Uterus (tissue), 4 donors: ENCODE results near the gene ANO8. TPM values are rescaled to one million over a fixed set of nuclear protein-coding genes. Genes with fewer than 3 reads are reported as not detected.
A peak's percentile ranks its signal among the peaks of the same experiment; 100 is the strongest.

ENCODE experiments used
- DNase-seq, 2 donors: peaks; one replicate each; pipeline ENCODE4 v3.0.0-alpha.2; 2019 to 2020
- H3K27ac ChIP-seq, 2 donors: fragments of 200-600 bp; sonication (generic); 1 replicate in 1 of 2; 2 replicates in 1 of 2; pipeline ENCODE4 v1.5.1; 2016 to 2018
- H3K27me3 ChIP-seq, 2 donors: fragments of 200-600 bp; sonication (generic); one replicate each; pipeline ENCODE4 v1.5.1; 2018 to 2019; ENCODE audit warnings: control low read depth in 1 of 2
- H3K36me3 ChIP-seq, 2 donors: fragments of 200-600 bp; sonication (generic); one replicate each; pipeline ENCODE4 v1.5.1; 2019; ENCODE audit warnings: control low read depth in 1 of 2
- H3K4me1 ChIP-seq, 2 donors: fragments of 200-600 bp; sonication (generic); one replicate each; pipeline ENCODE4 v1.5.1; 2018 to 2019; ENCODE audit warnings: control low read depth in 1 of 2
- H3K4me3 ChIP-seq, 2 donors: fragments of 200-600 bp; sonication (generic); 1 replicate in 1 of 2; 2 replicates in 1 of 2; pipeline ENCODE4 v1.5.1; 2018 to 2019; ENCODE audit warnings: mild to moderate bottlenecking in 1 of 2
- H3K9me3 ChIP-seq, 2 donors: fragments of 200-600 bp; sonication (generic); one replicate each; pipeline ENCODE4 v1.5.1; 2019; ENCODE audit warnings: control low read depth in 1 of 2
- POLR2A ChIP-seq, 2 donors: fragments of 450-650 bp; IDR thresholded peaks; one replicate each; pipeline ENCODE4 v1.6.1; 2016; ENCODE audit warnings: antibody characterized with exemption in 2 of 2, mild to moderate bottlenecking in 1 of 2, moderate library complexity in 1 of 2
- intact Hi-C: fragments of 100-400 bp; cut with DNase I; formaldehyde crosslinking; loops from one replicate; pipeline ENCODE4 v1.15.1; 2023; ENCODE audit warnings: low total_unique reads
- total RNA-seq, 4 donors: library from RNA; depleted of rRNA in 3 of 4; stranded (reverse); fragments of >200 nt in 3 of 4; gene quantifications; one replicate each; pipeline versions ENCODE4 v1.1.0 to v1.2.4, GENCODE V29; 2014 to 2023
- TF ChIP-seq, protein P1 (sequence below), 4 experiments: fragments of 200-600 bp in 2 of 4; fragments of 450-650 bp in 2 of 4; sonication (generic) in 2 of 4; IDR thresholded peaks; one replicate each; pipeline ENCODE4 v1.5.1; 2016 to 2019; ENCODE audit warnings: antibody characterized with exemption in 4 of 4, mild to moderate bottlenecking in 2 of 4, moderate library complexity in 1 of 4
- donor health status: DM: yes; HTN: yes; CAD: no.

Gene ANO8
- total RNA-seq, 4 donors from 2014 or later: 0.51 to 12.6 (median 7.6) TPM

DNA sequence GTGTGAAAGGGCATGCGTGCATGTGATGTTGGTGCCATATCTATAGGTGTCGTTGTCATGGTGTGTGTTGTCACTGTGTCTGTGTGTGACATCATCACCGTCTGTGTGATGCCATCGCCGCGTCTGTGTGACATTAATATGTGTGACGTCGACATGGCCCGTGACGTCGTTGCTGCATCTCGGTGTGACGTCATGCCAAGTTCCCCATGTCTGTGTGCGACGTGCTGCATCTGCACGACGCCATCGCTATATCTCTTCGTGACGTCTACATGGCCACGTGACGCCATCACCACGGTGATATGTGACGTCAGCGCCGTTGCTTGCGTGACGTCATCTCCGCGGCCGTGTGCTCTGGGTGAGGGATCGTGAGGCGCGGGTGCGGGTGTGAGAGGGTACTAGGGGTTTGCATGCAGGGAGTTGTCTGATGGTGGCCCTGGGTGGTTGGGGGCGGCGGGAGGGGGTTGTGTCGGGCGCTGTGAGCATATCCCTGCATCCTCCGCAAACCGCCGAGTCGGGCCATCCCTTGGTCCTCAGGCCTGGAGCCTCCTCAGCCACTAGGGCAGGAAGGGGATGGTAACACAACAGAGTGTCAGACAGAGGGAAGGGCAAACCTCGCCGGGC lies 17.3 kb upstream of the ANO8 start:
- Histone ChIP-seq H3K4me1 (no peaks in the 10 kb centered on the region), H3K27me3 (no peaks in the 10 kb centered on the region), H3K36me3 (no peaks in the 10 kb centered on the region), H3K27ac (no peak overlapping the region), H3K9me3 (no peaks in the 10 kb centered on the region), H3K4me3 (no peak overlapping the region)
- no peak for DNase-seq
- no peak for TF ChIP-seq POLR2A (IDR thresholded peaks at IDR 0.05)
- TF ChIP-seq, protein P1, sequence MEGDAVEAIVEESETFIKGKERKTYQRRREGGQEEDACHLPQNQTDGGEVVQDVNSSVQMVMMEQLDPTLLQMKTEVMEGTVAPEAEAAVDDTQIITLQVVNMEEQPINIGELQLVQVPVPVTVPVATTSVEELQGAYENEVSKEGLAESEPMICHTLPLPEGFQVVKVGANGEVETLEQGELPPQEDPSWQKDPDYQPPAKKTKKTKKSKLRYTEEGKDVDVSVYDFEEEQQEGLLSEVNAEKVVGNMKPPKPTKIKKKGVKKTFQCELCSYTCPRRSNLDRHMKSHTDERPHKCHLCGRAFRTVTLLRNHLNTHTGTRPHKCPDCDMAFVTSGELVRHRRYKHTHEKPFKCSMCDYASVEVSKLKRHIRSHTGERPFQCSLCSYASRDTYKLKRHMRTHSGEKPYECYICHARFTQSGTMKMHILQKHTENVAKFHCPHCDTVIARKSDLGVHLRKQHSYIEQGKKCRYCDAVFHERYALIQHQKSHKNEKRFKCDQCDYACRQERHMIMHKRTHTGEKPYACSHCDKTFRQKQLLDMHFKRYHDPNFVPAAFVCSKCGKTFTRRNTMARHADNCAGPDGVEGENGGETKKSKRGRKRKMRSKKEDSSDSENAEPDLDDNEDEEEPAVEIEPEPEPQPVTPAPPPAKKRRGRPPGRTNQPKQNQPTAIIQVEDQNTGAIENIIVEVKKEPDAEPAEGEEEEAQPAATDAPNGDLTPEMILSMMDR (IDR thresholded peaks at IDR 0.05): no peak
- intact Hi-C loops: no loop called here

DNA sequence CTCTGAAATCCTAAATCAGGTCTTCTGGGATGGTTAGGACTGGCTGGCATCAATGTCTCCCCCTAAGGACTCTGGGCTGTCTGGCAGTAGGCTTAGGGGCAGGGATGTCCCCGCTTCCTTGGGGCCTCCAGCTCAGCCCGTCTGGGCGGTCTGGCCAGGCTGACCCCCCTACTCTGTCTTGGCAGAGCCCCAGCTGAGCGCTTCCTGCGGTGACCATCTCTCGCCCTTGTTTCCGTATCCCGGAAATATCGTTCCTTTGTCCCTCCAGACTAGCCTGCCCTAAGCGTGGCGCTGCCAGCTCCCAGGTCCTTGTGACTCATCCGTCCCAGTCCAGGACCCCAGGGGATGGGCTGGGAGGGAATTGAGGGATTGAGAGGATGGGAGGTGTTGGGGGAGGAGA lies 14.0 kb upstream of the ANO8 start:
- Histone ChIP-seq H3K27ac (peak overlapping the region; percentile 46 to 47), H3K4me1 (no peaks in the 10 kb centered on the region), H3K36me3 (no peaks in the 10 kb centered on the region), H3K27me3 (no peaks in the 10 kb centered on the region), H3K9me3 (no peaks in the 10 kb centered on the region), H3K4me3 (no peak overlapping the region)
- peak; percentile 61 to 69 for DNase-seq
- intact Hi-C loops: no loop called here
- TF ChIP-seq POLR2A (IDR thresholded peaks at IDR 0.05): no peak
- TF ChIP-seq, protein P1 (IDR thresholded peaks at IDR 0.05): no peak

DNA sequence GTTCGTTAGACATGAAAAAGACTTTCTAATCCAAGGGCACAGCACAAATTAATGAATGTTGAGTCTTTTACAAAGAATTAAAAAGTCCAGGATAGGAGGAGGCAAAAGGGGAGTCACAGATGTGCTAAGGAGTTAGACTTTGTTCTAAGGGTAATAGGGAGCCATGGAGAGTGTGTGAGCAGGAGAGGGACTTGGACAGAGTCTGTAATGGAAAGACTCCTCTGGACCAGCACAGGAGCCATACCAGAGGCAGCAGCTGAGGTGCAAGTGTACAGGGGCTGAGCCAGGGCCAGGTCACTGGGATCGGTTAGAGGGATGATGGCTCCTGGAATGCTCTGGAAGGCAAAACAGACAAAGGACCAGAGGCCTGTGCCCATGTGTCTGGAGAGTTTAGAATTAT lies 13.2 kb upstream of the ANO8 start:
- Histone ChIP-seq H3K27ac (peak overlapping the region; percentile 46 to 47), H3K9me3 (no peaks in the 10 kb centered on the region), H3K4me1 (no peaks in the 10 kb centered on the region), H3K4me3 (no peak overlapping the region), H3K36me3 (no peaks in the 10 kb centered on the region), H3K27me3 (no peaks in the 10 kb centered on the region)
- intact Hi-C loops: no loop called here
- DNase-seq: no peak
- TF ChIP-seq POLR2A (IDR thresholded peaks at IDR 0.05): no peak
- TF ChIP-seq, protein P1 (IDR thresholded peaks at IDR 0.05): no peak

DNA sequence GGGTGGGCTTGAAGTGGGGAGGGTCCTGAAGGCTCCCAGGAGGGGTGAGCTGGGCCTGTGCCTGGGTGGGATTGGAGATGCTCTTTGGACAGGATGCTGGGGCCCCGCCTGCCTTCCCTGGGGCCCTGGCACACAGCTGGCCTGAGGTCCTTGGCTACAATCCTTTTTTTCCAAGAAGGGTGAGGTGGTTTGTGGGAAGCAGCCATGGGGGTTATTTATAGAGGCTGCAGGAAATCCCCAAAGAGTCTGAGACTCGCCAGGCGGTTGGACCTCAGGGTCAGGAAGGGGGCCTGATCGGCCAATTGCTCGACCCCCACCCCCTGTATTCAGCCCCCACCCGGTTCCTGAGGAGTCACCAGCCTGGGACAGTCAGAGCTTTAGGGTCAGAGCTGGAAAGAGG lies 12.7 kb upstream of the ANO8 start:
- Histone ChIP-seq H3K36me3 (no peaks in the 10 kb centered on the region), H3K9me3 (no peaks in the 10 kb centered on the region), H3K27me3 (no peaks in the 10 kb centered on the region), H3K4me1 (no peaks in the 10 kb centered on the region), H3K27ac (peak overlapping the region; percentile 46 to 47), H3K4me3 (no peak overlapping the region)
- intact Hi-C loops: no loop called here
- peak in 1 of 2 donors; percentile 34 for DNase-seq
- TF ChIP-seq POLR2A (IDR thresholded peaks at IDR 0.05): no peak
- TF ChIP-seq, protein P1 (IDR thresholded peaks at IDR 0.05): no peak

DNA sequence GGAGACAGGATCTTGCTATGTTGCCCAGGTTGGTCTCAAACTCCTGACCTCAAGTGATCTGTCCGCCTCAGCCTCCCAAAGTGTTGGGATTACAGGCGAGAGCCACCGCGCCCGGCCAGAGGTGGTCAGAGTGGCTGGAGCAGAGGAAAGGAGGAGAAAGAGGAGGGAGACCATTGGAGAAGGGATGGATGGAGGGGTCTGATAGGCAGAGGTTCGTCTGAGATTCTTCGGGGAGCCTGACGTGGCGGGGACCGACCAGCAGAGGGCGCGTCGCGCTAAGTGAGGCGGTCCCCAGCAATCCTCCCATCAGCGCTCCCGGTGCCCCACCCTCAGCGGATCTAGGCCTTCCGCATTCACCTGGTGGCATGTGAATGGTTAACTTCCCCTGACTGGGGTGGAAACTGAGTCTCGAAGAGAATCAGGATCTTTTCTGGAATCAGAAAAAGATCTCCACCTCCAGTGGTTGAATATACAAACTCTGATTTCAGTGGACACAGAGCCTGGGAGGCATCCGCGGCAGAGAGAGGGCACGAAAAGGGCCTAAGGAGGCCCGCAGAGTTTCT lies 11.5 kb upstream of the ANO8 start:
- Histone ChIP-seq H3K9me3 (no peaks in the 10 kb centered on the region), H3K27ac (peak overlapping the region; percentile 46 to 54), H3K36me3 (no peaks in the 10 kb centered on the region), H3K4me1 (no peaks in the 10 kb centered on the region), H3K4me3 (no peak overlapping the region), H3K27me3 (no peaks in the 10 kb centered on the region)
- TF ChIP-seq, protein P1 (IDR thresholded peaks at IDR 0.05): peak; percentile 93 to 95 (median 94)
- no peak for TF ChIP-seq POLR2A (IDR thresholded peaks at IDR 0.05)
- intact Hi-C loops: no loop called here
- peak; percentile 74 to 82 for DNase-seq
